Fibroblast of the conjunctiva (primary cell): ENCODE data around the gene PPP1R27.

Source experiments
- DNase-seq: peaks from one replicate; pipeline ENCODE4 v3.0.0-alpha.2; 2010; ENCODE audit warnings: low read depth

The PPP1R27 gene

GRCh38 chr17:81821147-81821546, 13.7 kb downstream of the PPP1R27 start:
- DNase-seq, result no peak

DNA sequence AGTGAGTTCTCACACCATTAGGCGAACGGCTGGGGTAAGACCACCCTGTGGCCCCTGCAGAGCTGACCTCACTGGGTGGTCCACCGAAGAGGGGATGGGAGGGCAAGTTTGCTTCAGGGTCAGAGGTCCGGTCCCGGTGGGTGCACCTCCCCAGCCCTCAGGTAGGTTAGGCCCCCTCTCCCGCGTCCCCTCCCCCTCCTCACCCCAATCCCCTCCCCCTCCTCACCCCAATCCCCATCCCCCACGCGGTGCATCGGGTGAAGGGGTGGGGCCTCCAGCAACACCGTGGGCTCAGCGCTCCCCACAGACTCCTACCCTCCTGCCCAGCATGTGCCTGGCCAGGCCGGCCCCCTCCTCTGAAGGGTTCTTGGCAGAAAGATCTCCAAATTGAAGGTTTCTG, 15.1 kb downstream of the PPP1R27 start:
- no peak for DNase-seq

DNA sequence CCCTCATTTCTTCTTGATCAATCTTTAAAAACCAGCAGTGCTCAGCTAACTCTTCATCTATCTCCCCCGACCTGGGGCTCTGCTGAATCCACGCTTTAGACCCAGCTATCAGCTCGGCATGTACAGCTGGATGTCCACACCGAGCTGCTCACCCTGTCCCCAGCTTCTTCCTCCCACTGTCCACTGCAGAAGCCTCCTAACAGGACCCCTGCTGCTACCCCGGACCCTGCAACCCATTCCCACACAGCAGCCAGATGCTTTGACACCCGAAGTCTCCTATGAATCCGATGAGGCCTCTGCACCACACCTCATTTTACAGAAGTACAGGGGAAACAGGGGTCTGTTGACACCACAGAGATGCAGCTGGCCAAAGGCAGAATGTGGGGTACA, 17.1 kb downstream of the PPP1R27 start:
- DNase-seq, result no peak

- no peak for DNase-seq
Measured at GRCh38 chr17:81815646-81815986, 19.2 kb downstream of the PPP1R27 start.

DNA sequence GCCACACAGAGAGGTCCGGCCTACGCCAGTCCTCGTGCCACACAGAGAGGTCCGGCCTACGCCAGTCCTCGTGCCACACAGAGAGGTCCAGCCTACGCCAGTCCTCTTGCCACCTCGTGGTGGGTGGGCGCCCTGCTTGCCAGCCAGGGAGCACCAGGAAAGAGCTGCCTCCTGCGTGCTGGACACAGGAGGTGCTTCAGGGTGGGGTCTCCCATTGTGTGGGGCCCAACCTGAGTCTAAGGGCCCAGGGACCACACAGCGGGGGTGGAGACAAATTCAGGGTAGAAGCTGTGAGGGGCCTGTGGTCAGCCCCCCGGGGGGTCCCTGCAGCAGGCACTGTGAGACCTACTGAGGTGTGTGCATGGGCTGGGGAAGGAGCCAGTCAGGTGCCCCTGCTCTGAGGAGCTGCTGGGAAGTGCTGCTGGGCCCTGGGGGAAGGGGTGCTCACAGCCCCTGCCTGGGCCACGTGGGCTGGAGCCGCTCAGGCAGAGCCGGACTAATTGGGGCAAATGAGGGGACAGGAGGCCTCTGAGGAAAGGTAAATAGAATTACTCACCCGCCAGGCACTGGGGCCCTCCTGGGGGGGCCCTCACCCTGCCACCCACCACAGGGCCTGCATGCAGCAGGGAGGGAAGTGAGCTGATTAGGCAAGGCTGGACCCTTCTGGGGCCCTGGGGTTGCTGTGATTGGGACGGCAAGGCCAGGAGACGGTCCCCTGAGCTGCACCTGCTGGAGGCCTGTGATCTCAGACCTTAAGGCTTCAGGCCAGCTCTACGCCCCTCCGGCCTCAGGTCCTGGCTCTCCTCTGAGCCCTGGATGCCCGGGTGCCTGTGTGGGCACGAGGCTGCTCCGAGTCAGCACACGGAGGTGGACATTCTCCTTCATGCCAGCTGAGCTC, 19.9 kb downstream of the PPP1R27 start:
- no peak for DNase-seq

- no peak for DNase-seq
Measured at GRCh38 chr17:81813861-81814683, 20.8 kb downstream of the PPP1R27 start.

DNA sequence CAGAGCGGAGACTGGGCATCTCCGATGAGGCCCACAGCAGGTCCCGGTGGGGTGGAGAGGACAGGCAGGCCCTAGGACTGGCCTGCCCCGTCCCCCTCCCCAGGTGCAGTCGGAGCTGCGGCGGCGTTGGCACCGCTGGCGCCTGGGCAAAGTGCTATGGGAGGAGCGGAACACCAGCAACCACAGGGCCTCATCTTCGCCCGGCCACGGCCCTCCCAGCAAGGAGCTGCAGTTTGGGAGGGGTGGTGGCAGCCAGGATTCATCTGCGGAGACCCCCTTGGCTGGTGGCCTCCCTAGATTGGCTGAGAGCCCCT, 21.5 kb downstream of the PPP1R27 start:
- no peak for DNase-seq

- DNase-seq, result no peak
Measured at GRCh38 chr17:81812571-81813370, 22.1 kb downstream of the PPP1R27 start.

DNA sequence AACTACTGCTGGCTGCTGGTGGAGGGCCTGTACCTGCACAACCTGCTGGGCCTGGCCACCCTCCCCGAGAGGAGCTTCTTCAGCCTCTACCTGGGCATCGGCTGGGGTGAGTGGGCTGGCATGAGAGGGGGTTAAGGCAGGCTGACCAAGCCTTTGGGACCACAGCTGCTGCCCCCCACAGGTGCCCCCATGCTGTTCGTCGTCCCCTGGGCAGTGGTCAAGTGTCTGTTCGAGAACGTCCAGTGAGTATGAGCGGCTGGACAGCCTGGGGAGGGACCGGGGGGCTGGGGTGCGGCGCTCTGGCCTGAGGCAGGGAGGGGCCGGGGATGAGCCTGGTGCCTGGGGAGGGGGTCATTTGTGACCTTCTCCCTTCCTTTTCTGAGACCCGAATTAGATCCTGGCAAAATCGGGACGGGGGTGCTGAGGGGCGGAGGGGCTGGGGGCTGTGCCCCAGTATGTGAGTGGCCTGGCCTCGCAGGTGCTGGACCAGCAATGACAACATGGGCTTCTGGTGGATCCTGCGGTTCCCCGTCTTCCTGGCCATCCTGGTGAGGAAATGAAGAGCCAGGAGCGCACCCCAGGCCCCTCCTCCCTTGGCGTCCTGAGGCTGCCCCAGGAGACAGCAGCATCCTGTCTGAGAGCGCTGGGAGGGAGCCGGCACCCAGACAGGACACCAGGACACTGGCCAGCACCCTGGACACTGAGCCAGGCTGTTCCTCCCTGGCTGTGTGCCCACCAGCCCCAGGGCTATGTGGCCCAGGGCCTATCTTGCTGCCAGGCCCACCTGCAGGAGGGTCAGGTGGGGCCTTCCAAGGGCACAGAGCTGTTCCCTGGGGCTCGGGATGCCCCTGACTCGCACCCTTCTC, 22.9 kb downstream of the PPP1R27 start:
- DNase-seq, result no peak

- no peak for DNase-seq
Measured at GRCh38 chr17:81810892-81811704, 23.8 kb downstream of the PPP1R27 start.

- no peak for DNase-seq
Measured at GRCh38 chr17:81810476-81810875, 24.4 kb downstream of the PPP1R27 start.

- DNase-seq, result no peak
Measured at GRCh38 chr17:81809556-81809998, 25.3 kb downstream of the PPP1R27 start.

GRCh38 chr17:81808778-81809555, 25.9 kb downstream of the PPP1R27 start:
- no peak for DNase-seq

DNA sequence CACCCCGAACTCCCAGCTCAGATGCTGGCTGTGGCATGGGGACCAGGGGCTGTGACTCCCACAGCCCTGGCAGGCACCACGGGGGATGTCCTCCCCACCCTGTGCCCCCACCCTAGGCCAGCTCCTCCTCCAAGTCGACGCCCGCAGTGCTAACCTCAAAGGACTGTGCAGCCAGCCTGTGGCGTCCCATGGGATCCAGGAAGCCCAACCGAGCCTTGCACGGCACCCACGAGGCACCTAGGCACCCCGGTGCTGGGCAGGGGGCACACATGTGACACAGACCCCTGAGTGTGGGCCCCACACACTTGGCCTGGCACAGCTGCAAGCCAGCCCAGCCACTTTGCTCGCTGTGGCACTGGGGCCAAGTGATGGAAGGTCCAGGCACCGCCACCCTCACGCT, 27.0 kb downstream of the PPP1R27 start:
- DNase-seq, result no peak

- no peak for DNase-seq
Measured at GRCh38 chr17:81807210-81807719, 27.6 kb downstream of the PPP1R27 start.

GRCh38 chr17:81806461-81807209, 28.2 kb downstream of the PPP1R27 start:
- DNase-seq, result no peak

GRCh38 chr17:81805707-81806460, 29.0 kb downstream of the PPP1R27 start:
- DNase-seq, result no peak
